Measurements from ENCODE around the gene RAD51B.

Gene RAD51B

GRCh38 chr14:68509188-68509983, 689.8 kb downstream of the RAD51B start:
- no peak for DNase-seq (ENCODE audit: low spot score)

- peak; percentile 85 for DNase-seq (ENCODE audit: low spot score)
Observed at GRCh38 chr14:68510201-68511128, 690.9 kb downstream of the RAD51B start.

GRCh38 chr14:68511129-68512047, 691.8 kb downstream of the RAD51B start:
- DNase-seq (ENCODE audit: low spot score): no peak

GRCh38 chr14:68512088-68512487, 692.5 kb downstream of the RAD51B start:
- DNase-seq (ENCODE audit: low spot score): no peak

GRCh38 chr14:68513137-68513536, 693.6 kb downstream of the RAD51B start:
- DNase-seq (ENCODE audit: low spot score): no peak

- DNase-seq (ENCODE audit: low spot score): no peak
Observed at GRCh38 chr14:68513838-68514607, 694.4 kb downstream of the RAD51B start.

- DNase-seq (ENCODE audit: low spot score): no peak
Observed at GRCh38 chr14:68514608-68515194, 695.1 kb downstream of the RAD51B start.

GRCh38 chr14:68516342-68516741, 696.8 kb downstream of the RAD51B start:
- no peak for DNase-seq (ENCODE audit: low spot score)

GRCh38 chr14:68518166-68518565, 698.6 kb downstream of the RAD51B start:
- DNase-seq (ENCODE audit: low spot score): peak; percentile 83

GRCh38 chr14:68518761-68519670, 699.4 kb downstream of the RAD51B start:
- DNase-seq (ENCODE audit: low spot score): no peak

- DNase-seq (ENCODE audit: low spot score): no peak
Observed at GRCh38 chr14:68519671-68520187, 700.1 kb downstream of the RAD51B start.

GRCh38 chr14:68520637-68521556, 701.3 kb downstream of the RAD51B start:
- no peak for DNase-seq (ENCODE audit: low spot score)

GRCh38 chr14:68521557-68521901, 702.0 kb downstream of the RAD51B start:
- DNase-seq (ENCODE audit: low spot score): no peak

GRCh38 chr14:68521961-68522509, 702.5 kb downstream of the RAD51B start:
- DNase-seq (ENCODE audit: low spot score): no peak

- no peak for DNase-seq (ENCODE audit: low spot score)
Observed at GRCh38 chr14:68522510-68523325, 703.1 kb downstream of the RAD51B start.

- DNase-seq (ENCODE audit: low spot score): no peak
Observed at GRCh38 chr14:68523326-68523610, 703.7 kb downstream of the RAD51B start.

GRCh38 chr14:68523989-68524725, 704.6 kb downstream of the RAD51B start:
- no peak for DNase-seq (ENCODE audit: low spot score)
